ENCODE measurements around the gene PKN1.

DNA sequence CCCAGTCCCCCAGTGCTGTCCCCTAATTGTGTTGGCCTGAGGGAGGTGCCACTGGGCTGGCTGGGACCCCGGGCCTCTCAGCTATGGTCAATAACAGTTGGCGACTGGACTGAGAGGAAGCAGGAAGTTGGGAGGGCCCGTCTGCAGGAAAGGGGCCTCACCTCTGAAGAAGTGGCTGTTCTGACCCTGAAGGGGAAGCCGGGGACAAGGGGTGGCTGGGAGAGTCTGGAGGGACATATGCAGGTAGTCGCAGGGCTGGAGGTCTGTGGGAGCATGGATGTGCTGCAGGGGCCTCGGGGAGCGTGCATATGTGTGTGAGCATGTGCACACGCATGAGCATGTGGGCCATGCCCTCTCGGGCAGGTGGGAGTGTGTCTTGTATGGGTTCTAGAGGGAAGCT is 5.9 kb downstream of the PKN1 start:
- TF ChIP-seq, protein P1, sequence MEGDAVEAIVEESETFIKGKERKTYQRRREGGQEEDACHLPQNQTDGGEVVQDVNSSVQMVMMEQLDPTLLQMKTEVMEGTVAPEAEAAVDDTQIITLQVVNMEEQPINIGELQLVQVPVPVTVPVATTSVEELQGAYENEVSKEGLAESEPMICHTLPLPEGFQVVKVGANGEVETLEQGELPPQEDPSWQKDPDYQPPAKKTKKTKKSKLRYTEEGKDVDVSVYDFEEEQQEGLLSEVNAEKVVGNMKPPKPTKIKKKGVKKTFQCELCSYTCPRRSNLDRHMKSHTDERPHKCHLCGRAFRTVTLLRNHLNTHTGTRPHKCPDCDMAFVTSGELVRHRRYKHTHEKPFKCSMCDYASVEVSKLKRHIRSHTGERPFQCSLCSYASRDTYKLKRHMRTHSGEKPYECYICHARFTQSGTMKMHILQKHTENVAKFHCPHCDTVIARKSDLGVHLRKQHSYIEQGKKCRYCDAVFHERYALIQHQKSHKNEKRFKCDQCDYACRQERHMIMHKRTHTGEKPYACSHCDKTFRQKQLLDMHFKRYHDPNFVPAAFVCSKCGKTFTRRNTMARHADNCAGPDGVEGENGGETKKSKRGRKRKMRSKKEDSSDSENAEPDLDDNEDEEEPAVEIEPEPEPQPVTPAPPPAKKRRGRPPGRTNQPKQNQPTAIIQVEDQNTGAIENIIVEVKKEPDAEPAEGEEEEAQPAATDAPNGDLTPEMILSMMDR (conservative IDR thresholded peaks at IDR 0.05 in 1 of 2, IDR thresholded peaks at IDR 0.05 in 1 of 2; ENCODE audit: extremely low read depth in 1 of 2, insufficient read depth in 1 of 2, low read depth in 1 of 2, low read length in 2 of 2) = no peak
- no peak for TF ChIP-seq EZH2 (IDR thresholded peaks at IDR 0.05; ENCODE audit: borderline replicate concordance, low read length)
